Bronchial epithelial cell (primary cell): Measurements from ENCODE around the gene ACOX1. TPM values are rescaled to one million over a fixed set of nuclear protein-coding genes. Genes with fewer than 3 reads are reported as not detected.

Source experiments
- DNase-seq: peaks from one replicate; pipeline ENCODE4 v3.0.0-alpha.2; 2010; ENCODE audit warnings: low read depth
- FAIRE-seq: peaks from 2 replicates; lab custom pipeline; 2011; peaks lifted over from hg19 to GRCh38; lab: Jason Lieb, UNC
- H3K27me3 ChIP-seq: 2 replicates; pipeline ENCODE4 v1.5.1; 2011; ENCODE audit warnings: low read length; ENCODE audit not compliant: control insufficient read depth, insufficient read depth
- H3K36me3 ChIP-seq: 2 replicates; pipeline ENCODE4 v1.5.1; 2011; ENCODE audit warnings: low read length; ENCODE audit not compliant: control insufficient read depth, insufficient read depth
- H3K4me3 ChIP-seq: 2 replicates; pipeline ENCODE4 v1.5.1; 2011; ENCODE audit warnings: mild to moderate bottlenecking, low read depth, low read length, control low read depth
- CTCF ChIP-seq: IDR thresholded peaks from 2 replicates; pipeline ENCODE4 v1.5.1; 2011; ENCODE audit warnings: mild to moderate bottlenecking, moderate library complexity, low read length, control low read depth, inconsistent platforms; ENCODE audit not compliant: insufficient read depth, severe bottlenecking
- total RNA-seq: library from RNA; depleted of rRNA; stranded (reverse); fragments of >200 nt; gene quantifications from 2 replicates; pipeline ENCODE4 v1.2.1, GENCODE V29; 2014

The ACOX1 gene
- total RNA-seq, 1 donor from 2014 or later, result 39.8 TPM

DNA sequence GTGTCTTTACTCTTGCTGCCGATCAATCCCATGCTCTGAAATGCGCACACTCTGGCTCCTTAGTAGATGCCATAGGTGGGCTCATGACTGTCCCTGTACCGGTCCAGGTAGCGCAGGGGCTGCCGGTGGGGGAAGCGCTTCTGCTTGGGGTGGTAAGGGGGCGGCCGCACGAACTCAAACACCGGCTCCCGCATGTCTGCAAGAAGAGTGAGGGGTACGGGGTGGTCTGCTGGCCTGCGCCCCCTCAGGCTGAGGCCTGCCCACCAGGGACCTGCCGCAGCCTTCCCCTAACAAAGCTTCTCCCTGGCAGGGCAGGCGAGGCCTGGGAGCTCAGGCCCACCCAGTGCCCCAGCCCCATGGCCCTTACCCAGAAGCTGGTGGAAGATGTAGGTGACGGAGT is 80.2 kb downstream of the ACOX1 start:
- Histone ChIP-seq H3K36me3 (peaks cover 19% of the 10 kb centered on the region), H3K27me3 (no peaks in the 10 kb centered on the region), H3K4me3 (no peak overlapping the region)
- DNase-seq (no peak), FAIRE-seq (no peak)
- no peak for TF ChIP-seq CTCF

DNA sequence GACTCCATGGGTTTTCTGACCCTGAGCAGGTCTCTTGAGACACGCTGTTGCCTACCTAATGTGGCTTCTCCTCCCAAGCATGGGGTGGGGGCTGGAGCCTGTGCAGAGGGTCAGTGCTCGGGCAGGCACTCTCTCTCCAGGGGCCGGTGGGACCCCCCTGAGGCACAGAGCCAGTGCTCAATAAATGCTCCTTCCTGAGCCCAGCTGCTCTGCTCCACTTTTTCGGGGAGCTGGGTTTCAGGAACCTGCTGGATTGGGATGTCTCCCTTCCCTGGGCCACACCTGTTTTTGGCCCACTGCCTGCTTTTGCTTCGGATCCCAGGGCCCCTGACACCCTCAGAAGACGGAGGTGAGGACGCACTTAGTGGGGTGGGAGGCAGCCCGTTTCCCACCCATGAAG is 80.9 kb downstream of the ACOX1 start:
- FAIRE-seq (no peak), DNase-seq (no peak)
- H3K4me3 ChIP-seq, result no peak overlapping the region
- no peaks in the 10 kb centered on the region for H3K27me3 ChIP-seq
- no peak for TF ChIP-seq CTCF
- peaks cover 21% of the 10 kb centered on the region for H3K36me3 ChIP-seq

DNA sequence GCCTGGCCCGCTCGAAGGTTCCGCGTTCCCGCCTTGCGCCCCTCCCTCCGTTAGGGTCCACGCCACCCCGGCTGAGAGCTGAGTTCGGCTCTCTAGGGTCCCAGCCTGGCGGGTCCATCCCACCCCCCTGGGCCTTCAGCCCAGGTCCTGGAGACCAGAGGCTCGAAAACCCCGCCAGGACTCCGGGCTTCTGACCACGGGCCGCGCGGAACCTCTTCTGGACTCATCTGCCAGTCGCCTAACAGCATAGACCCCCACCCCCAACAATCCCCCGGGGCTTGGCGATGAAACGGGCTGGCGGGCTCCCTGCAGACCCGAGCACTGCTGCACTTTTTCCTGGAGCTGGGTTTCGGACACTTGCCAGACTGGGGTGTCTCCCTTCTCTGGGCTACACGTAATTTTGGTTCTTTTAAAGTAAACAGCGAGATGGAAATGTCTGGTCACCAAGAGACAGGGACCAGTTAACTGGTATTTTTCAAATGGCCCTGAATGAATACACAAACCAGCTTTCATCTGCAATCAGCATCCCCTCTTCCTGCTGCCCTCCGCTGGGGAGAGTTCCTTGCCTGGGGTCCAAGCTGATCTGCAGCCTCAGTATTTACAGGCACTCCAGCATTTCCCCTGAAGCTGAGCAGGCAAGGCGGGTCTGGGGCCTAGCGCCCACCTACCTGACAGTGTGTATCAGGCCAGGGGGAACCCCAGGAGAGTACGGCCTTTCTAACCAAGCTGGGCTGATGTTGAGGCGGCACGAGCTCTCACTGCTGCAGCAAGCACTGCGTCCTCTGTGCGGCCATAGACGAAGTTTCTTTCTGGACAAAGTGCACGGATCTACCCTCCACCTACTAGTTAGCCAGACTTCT is 81.6 kb downstream of the ACOX1 start:
- Histone ChIP-seq H3K36me3 (peaks cover 21% of the 10 kb centered on the region), H3K27me3 (no peaks in the 10 kb centered on the region), H3K4me3 (peak overlapping the region; percentile 74)
- no peak for FAIRE-seq
- TF ChIP-seq CTCF, result no peak
- DNase-seq, result no peak

DNA sequence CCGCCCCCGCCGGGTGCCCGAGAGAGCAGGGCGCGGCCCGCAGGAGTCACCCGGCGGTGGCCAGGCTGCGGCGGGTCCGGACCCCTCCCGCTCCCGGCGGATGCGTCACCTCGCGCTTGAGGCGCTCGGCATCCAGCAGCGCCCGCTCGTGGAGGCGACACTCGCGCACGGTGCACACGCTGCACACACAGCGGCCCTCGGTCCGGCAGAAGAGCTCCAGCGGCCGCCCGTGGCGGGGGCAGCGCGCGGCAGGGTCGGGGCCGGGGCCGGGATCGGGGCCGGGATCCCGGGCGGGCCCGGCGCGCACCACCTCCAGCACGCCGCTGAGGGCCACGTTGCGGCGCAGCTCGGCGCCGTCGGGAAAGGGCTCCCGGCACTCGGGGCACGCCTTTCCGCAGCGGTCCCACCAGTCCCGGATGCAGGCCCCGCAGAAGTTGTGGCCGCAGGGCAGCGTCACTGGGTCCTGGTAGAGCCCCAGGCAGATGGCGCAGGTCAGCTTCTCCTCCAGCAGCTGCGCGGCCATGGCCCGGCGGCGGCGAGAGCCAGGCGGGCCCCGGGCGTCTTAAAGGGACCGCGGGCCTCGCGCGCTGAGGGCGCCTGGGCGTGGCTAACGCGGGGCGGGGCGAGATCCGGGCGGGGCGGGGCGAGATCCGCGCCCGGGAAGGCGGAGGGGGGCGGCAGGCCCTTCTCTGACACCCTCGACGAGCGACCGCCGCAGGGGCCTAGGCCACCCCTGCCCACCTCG is 82.4 kb downstream of the ACOX1 start, which contains the start of gene TRIM65:
Gene TRIM65, minus strand, starts transcription at position 537 of the 745 bp plus-strand sequence. Its CDS starts 14 bp downstream, at position 523.
- peak within 1 kb of the TSS; percentile 74 for H3K4me3 ChIP-seq
- no peaks in the 10 kb centered on the region for H3K27me3 ChIP-seq
- DNase-seq (peak; percentile 57), FAIRE-seq (no peak)
- peaks cover 20% of the 10 kb centered on the region for H3K36me3 ChIP-seq
- TF ChIP-seq CTCF, result peak; percentile 57

GRCh38 chr17:75895370-75896155 is 83.4 kb downstream of the ACOX1 start:
- DNase-seq (no peak), FAIRE-seq (peak; percentile 23)
- Histone ChIP-seq H3K4me3 (peak overlapping the region; percentile 74), H3K27me3 (no peaks in the 10 kb centered on the region), H3K36me3 (peaks cover 22% of the 10 kb centered on the region)
- TF ChIP-seq CTCF, result peak; percentile 19
